Pulmonary artery endothelial cell (primary cell): ENCODE data around the gene CCDC47. TPM values are rescaled to one million over a fixed set of nuclear protein-coding genes. Genes with fewer than 3 reads are reported as not detected.
"Not testable (repeated sequence)": the region's sequence is repeated elsewhere in the genome, so short reads cannot be mapped to it uniquely, and the experiment has no call there.

Source experiments
- DNase-seq: peaks from one replicate; pipeline ENCODE4 v3.0.0-alpha.2; 2011; ENCODE audit warnings: low read depth, low spot score
- total RNA-seq: library from RNA; depleted of rRNA; stranded (reverse); fragments of >200 nt; gene quantifications from 2 replicates; pipeline ENCODE4 v1.2.3, GENCODE V29; 2014

The CCDC47 gene
- total RNA-seq: 92.4 and 113 TPM in 2 replicates

DNA sequence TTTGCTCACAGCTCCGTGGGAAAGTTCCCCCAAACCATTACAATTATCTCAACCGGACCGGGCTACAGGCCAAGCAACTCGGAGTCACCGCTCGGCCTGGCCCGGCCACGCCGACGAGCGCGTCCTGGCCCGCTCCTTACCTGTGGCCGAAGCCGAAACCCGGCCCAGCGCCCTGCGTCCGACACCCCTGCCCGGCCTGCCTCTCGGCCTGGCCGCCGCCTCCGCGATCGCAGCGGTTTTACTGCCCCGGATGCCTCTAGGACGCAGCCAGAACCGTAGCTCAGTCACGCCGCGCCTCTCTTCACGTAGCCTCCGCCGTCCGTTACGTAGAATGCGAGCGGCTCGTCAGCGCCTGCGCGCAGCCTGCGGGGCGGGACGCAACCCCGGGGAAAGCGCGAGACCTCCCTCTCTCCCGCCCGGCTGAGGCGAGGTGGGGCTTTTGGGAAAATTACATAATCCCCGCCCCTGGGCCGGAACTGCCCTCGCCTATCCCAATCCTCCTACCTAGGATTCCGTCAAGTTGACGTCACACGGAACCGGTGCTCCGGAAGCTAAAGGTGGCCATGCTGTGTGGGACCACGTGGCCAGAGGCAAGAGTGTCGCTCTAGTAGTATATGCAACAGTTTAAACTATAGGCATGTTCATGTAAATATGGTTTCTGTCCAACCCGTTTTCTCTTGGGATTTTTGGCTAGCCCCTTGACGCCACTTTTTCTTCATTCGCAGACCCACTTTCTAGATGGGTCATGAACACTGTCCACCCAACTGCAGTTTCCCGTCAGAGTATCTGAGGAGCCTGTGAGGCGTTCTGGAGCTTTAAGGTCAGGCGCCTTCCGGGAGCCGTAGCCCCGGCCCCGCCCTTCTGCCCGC lies at the start of gene CCDC47:
CCDC47 (minus strand) TSS at position 326 of the 869 bp plus-strand sequence. CDS start 7,422 bp downstream, outside the sequence.
- peak; percentile 96 for DNase-seq

- no peak for DNase-seq
These were observed 49.1 kb upstream of the CCDC47 start for GRCh38 chr17:63822537-63822936.

- no peak for DNase-seq
These were observed 48.4 kb upstream of the CCDC47 start for GRCh38 chr17:63821804-63822203.

DNA sequence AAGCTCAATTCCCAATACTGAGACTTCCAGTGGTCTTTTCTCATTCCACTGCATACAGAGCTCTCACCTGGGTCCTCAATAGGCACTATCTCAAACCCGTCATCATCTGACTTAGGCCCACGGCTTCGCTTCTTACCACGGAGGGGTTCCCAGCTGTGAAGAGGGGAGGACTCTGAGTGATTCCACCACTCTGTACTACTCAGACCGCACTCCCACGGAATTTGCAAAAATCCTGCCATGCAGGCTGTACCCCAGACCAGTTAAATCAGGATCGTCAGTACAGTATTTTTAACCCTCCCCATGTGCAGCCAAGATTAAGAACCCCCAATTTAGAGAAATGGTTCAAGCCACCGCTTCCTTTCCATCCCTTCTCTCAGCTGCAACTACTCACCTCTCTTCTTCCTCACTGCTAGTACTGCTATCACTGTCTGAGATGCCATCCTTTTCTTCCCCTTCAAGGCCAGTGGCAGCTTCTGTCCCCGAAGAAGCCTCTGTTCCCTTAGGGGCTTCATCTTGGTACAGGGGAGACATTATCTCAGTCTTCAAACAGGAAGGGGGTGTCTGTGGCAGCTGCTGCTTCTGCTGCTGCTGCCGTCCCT lies 47.7 kb upstream of the CCDC47 start:
- no peak for DNase-seq

DNA sequence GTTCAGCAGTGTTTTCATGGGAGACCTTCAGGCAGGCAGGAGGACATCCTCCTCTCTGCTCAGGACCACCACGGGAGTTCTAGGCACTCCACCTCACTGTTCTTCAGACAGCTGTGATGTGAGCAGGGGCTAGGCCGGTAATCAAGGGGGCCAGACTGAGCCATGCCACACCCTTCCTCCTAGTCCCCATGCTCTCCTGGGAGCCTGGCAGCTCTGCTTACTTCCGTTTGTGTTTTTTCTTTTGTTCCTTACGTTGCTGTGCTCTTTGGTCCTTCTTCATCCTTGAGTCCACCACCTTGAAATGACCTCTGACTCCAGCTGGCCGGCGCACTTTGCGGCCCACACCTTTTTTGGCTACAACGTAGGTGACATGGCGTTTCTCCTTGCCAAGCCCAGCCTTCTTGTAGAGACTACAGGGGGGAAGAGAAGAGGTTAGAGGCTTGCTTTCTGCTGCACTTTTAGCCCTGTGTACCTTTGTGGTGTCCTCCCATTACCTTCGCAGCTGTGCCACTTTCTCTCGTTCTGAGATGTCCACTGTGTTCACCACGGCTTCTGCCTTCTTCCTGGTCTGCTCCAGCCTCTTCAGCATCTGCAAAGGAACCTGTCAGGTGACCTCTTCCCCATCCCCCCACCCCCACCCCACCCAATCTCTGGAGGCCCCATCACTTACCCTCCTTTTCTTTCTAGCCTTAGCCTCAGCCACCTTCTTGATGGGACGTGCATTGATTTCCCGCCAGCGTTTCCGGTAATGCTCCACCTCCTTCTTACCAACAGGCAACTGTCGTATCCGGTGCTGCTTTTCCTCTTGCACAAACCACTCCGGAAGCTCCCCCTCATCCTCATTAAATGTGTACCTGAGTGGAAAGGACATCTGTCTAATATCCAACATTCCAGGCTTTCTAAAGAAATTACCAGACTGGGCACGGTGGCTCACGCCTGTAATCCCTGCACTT lies 46.5 kb upstream of the CCDC47 start:
- DNase-seq: no peak

DNA sequence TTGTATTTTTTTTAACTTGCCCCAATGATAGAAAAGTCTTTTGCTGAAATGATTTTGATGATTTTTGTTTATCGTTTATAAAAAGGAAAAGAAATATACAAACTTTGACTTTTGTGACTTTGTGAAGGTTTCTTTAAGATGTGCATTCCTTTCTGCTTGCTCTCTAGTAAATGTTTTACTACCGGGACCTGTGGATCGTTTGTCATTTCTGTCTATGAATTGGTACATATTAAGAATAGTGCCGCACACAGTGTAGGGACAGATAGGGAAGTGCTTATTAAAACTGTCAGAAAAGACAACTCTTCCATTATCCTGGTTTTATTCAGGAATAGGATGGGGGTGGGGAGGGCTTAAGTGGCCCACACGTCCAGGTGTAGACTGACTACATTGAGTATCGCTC lies 45.7 kb upstream of the CCDC47 start:
- DNase-seq: no peak

- no peak for DNase-seq
These were observed 44.5 kb upstream of the CCDC47 start for GRCh38 chr17:63817736-63818385.

DNA sequence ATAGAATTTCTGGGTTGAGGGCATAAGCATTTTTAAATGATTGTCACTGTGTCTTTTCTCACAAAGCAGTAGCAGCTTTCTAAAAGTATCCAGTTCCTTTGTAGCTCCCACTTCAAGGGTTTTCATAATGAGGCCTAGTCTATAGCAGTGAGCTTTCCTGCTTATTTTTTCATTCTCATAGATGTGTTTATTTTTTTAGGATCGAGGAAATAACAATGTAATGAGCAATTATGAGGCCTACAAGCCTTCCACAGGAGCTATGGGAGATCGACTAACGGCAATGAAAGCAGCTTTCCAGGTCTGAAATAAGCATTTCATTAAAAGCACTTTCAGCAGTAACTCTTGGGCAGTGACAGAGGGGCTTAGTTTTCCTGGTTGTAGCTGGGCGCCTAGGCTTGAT lies 43.3 kb upstream of the CCDC47 start:
- no peak for DNase-seq

- DNase-seq: no peak
These were observed 42.7 kb upstream of the CCDC47 start for GRCh38 chr17:63816123-63816522.

GRCh38 chr17:63809970-63810369 lies 36.6 kb upstream of the CCDC47 start:
- no peak for DNase-seq

GRCh38 chr17:63805591-63805990 lies 32.2 kb upstream of the CCDC47 start:
- DNase-seq: no peak

- DNase-seq: no peak
These were observed 30.9 kb upstream of the CCDC47 start for GRCh38 chr17:63804328-63804727.

GRCh38 chr17:63800783-63801182 lies 27.4 kb upstream of the CCDC47 start:
- DNase-seq: no peak

DNA sequence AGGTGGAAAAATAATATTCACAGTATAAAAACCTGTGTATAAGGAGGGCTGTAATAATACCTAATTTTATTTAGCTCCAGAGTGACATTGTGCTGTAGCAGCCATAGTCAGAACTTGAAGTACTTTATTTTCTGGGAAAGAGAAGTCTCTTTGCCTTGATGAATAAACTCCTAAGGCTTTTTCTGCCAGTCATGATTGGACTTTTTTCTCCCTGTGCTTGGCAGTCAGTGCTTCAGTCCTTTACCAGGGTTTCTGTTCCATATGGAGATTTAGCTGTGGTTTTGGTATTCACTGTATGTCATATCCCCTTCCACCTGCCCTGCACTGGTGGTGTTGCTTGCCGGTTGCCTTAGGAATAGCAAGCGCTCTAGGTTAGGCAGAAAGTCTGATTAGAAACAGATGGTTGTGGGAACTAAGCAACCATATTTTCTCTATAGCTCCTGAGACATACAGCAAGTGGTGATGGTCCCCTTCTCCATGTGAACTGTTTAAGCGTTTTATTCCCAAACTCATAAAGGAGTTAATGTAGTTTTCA lies 25.2 kb upstream of the CCDC47 start:
- DNase-seq: no peak

DNA sequence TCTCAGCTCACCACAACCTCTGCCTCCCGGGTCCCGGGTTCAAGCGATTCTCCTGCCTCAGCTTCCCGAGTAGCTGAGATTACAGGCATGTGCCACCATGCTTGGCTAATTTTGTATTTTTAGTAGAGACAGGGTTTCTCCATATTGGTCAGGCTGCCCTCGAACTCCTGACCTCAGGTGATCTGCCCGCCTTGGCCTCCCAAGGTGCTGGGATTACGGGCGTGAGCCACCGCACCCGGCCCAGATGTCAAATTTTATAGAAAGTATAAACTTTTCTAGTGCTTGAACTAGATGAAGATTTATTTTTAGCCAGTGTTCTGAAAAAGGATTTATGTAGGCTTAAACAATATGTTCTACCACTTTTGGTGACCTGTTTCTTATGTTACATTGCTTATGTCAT lies 23.0 kb upstream of the CCDC47 start:
- DNase-seq: not testable (repeated sequence)

DNA sequence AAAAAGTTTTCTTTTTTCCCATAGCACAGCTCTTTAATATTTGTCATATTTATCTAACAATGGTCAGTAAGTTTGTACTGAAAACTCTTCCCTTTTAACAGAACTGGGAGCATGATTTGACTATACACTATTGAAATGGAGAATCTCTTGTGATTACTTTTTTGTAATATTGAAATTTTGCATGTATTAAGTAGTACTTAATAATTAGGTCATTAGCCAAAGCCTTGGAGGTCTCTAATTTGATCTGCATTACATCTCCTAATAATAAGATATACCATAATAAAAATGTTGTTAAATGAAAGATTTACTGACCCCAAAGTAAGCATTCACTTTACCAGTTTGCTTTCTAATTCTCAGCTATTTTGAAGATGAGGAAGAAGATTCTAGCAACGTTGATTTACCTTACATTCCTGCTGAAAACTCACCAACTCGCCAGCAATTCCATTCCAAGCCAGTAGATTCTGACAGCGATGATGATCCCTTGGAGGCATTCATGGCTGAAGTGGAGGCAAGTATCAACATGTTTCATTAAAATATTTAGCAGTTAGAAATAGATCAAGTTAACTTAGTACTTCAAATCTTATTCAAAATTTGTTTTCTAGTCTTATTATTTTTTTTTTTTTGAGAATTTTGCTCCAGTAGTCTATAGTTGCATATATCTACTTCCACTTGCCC lies 18.8 kb upstream of the CCDC47 start:
- DNase-seq: no peak

- no peak for DNase-seq
These were observed 16.7 kb upstream of the CCDC47 start for GRCh38 chr17:63790057-63790456.

DNA sequence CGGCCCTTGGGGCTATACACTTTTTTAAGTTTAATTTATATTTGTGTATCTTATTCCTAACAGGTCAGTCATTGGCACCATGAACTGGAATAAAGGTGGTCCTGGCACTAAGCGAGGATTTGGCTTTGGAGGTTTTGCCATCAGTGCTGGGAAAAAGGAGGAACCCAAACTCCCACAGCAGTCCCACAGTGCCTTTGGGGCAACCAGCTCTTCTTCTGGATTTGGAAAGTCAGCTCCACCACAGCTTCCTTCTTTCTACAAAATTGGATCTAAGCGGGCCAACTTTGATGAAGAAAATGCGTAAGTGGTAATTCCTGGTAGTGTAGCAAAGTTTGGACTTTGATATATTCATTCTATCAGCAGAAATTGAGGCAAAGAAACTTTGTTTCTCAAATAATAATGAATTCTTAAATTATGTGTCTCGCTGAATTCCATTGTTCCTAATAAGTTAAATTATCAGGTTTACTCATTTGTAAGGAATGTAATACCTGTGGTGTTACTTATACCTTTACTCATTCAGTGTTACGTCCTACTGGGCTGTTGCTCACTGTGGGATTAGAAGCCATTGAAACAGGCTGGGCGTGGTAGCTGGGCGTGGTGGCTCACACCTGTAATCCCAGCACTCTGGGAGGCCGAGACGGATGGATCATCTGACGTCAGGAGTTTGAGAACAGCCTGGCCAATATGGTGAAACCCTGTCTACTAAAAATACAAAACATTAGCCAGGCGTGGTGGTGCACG lies 13.7 kb upstream of the CCDC47 start:
- DNase-seq: no peak

GRCh38 chr17:63786117-63786516 lies 12.7 kb upstream of the CCDC47 start:
- DNase-seq: no peak

- DNase-seq: no peak
These were observed 12.2 kb upstream of the CCDC47 start for GRCh38 chr17:63785556-63785955.
